Thoracic aorta (tissue), 2 donors: ENCODE data around the gene PSMD12. TPM values are rescaled to one million over a fixed set of nuclear protein-coding genes. Genes with fewer than 3 reads are reported as not detected.
"Not testable (repeated sequence)": the region's sequence is repeated elsewhere in the genome, so short reads cannot be mapped to it uniquely, and the experiment has no call there.

Source experiments
- ATAC-seq: fragments of 150-250 bp; one replicate; pipeline ENCODE4 v1.8.0; 2017; ENCODE audit warnings: low read depth; ENCODE audit not compliant: insufficient number of reproducible peaks, low FRiP score
- DNase-seq: peaks from one replicate; pipeline ENCODE4 v3.0.0-alpha.2; 2020; ENCODE audit warnings: low spot score
- H3K27ac ChIP-seq, 2 donors: fragments of 200-600 bp; sonication (generic); 1 replicate in 1 of 2; 2 replicates in 1 of 2; pipeline ENCODE4 v1.5.1; 2016; ENCODE audit warnings: mild to moderate bottlenecking in 2 of 2, moderate library complexity in 2 of 2
- H3K27me3 ChIP-seq: fragments of 200-600 bp; sonication (generic); replicated peaks from 2 replicates; pipeline ENCODE4 v1.6.0; 2016; ENCODE audit warnings: mild to moderate bottlenecking; ENCODE audit not compliant: insufficient read depth
- H3K36me3 ChIP-seq: fragments of 200-600 bp; sonication (generic); one replicate; pipeline ENCODE4 v1.5.1; 2016
- H3K4me1 ChIP-seq, 2 donors: fragments of 200-600 bp; sonication (generic); 1 replicate in 1 of 2; 2 replicates in 1 of 2; pipeline versions ENCODE4 v1.5.1 to v1.6.0; 2016; ENCODE audit warnings: low read depth in 2 of 2, mild to moderate bottlenecking in 1 of 2; ENCODE audit not compliant: control insufficient read depth in 1 of 2
- H3K4me3 ChIP-seq: fragments of 200-600 bp; sonication (generic); 2 replicates; pipeline ENCODE4 v1.5.1; 2016; ENCODE audit warnings: mild to moderate bottlenecking
- H3K9me3 ChIP-seq: fragments of 200-600 bp; sonication (generic); 2 replicates; pipeline ENCODE4 v1.5.1; 2016
- total RNA-seq, 2 donors: library from RNA; depleted of rRNA; stranded (reverse); fragments of >200 nt; gene quantifications; one replicate each; pipeline versions ENCODE4 v1.1.0 to v1.2.3, GENCODE V29; 2016
- TF ChIP-seq, protein P1 (sequence below): fragments of 200-600 bp; sonication (generic); IDR thresholded peaks from one replicate; pipeline ENCODE4 v1.5.1; 2019; ENCODE audit warnings: antibody characterized with exemption

The PSMD12 gene
- total RNA-seq, 2 donors from 2014 or later, result 18.3 to 29.5 TPM

GRCh38 chr17:67312265-67312664 lies 54.1 kb downstream of the PSMD12 start:
- H3K4me3 ChIP-seq, result no peak overlapping the region
- no peaks in the 10 kb centered on the region for H3K27me3 ChIP-seq
- H3K4me1 ChIP-seq, result no peaks in the 10 kb centered on the region
- TF ChIP-seq, protein P1, sequence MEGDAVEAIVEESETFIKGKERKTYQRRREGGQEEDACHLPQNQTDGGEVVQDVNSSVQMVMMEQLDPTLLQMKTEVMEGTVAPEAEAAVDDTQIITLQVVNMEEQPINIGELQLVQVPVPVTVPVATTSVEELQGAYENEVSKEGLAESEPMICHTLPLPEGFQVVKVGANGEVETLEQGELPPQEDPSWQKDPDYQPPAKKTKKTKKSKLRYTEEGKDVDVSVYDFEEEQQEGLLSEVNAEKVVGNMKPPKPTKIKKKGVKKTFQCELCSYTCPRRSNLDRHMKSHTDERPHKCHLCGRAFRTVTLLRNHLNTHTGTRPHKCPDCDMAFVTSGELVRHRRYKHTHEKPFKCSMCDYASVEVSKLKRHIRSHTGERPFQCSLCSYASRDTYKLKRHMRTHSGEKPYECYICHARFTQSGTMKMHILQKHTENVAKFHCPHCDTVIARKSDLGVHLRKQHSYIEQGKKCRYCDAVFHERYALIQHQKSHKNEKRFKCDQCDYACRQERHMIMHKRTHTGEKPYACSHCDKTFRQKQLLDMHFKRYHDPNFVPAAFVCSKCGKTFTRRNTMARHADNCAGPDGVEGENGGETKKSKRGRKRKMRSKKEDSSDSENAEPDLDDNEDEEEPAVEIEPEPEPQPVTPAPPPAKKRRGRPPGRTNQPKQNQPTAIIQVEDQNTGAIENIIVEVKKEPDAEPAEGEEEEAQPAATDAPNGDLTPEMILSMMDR, result no peak
- no peak overlapping the region for H3K27ac ChIP-seq
- no peaks in the 10 kb centered on the region for H3K36me3 ChIP-seq
- ATAC-seq (no peak), DNase-seq (no peak)
- no peaks in the 10 kb centered on the region for H3K9me3 ChIP-seq

DNA sequence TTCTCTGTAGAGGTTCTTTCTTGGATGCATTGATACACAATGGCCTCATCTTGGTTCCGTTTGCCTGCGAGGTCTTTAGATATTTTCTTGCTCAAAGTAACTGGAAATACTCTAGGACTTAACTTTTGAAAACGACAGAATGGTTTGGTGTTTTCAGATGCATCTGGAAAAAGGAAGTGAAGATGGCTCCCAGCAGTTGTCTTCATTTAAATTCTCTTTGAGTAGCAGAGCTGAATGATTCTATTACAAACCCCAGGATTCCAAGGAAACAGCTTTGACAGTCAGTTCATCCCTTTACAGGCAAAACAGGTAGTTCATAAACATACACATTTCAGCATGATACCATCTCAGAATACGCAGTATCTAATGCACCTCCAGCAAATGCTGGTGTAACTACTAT lies 54.8 kb downstream of the PSMD12 start:
- TF ChIP-seq, protein P1, result no peak
- DNase-seq, result no peak

GRCh38 chr17:67310406-67310805 lies 56.0 kb downstream of the PSMD12 start:
- Histone ChIP-seq H3K4me3 (no peak overlapping the region), H3K36me3 (no peaks in the 10 kb centered on the region), H3K9me3 (no peaks in the 10 kb centered on the region), H3K27me3 (no peaks in the 10 kb centered on the region), H3K27ac (no peak overlapping the region), H3K4me1 (no peaks in the 10 kb centered on the region)
- ATAC-seq (no peak), DNase-seq (no peak)
- TF ChIP-seq, protein P1, result no peak

More for the DNA sequence above, 54.8 kb downstream of the PSMD12 start:
- Histone ChIP-seq H3K27ac (no peak overlapping the region), H3K4me1 (no peaks in the 10 kb centered on the region), H3K9me3 (no peaks in the 10 kb centered on the region), H3K27me3 (no peaks in the 10 kb centered on the region), H3K36me3 (no peaks in the 10 kb centered on the region), H3K4me3 (no peak overlapping the region)
- ATAC-seq, result no peak

DNA sequence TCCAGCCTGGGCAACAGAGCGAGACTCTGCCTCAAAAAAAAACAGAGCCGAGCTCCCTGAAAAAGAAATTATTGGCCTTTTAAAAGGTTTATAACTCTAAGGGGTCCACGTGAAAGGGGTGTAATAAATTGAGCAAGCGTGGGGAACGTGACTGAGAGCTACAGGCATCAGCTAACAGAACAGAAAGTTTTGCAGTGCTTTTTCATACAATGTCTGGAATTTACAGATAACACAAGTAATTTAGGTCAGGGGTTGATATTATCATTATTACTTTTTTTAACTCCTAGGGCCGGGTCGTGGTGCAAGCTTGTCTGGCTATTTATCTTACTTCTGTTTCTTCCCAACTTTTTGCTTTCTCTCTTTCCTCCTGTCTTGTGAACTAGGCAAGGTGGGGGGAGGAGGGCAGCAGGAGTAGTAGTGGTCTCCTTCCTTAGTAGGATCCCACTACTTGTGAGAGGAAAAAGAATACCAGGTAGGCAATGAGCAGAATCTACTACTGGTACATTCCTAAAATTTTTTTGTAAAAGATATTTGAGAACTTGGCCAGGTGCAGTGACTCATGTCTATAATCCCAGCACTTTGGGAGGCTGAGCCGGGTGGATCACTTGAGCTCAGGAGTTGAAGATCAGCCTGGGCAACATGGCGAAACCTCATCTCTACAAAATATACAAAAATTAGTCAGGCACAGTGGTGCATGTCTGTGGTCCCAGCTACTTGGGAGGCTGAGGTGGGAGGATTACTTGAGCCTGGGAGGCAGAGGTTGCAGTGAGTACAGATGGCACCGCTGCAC lies 60.7 kb downstream of the PSMD12 start:
- not testable (repeated sequence) for H3K4me3 ChIP-seq, ATAC-seq, H3K9me3 ChIP-seq

GRCh38 chr17:67297454-67297960 lies 68.9 kb downstream of the PSMD12 start:
- Histone ChIP-seq H3K36me3 (no peaks in the 10 kb centered on the region), H3K4me1 (no peaks in the 10 kb centered on the region), H3K4me3 (no peak overlapping the region), H3K9me3 (no peaks in the 10 kb centered on the region), H3K27ac (no peak overlapping the region), H3K27me3 (no peaks in the 10 kb centered on the region)
- TF ChIP-seq, protein P1, result no peak
- ATAC-seq (no peak), DNase-seq (no peak)

More for the DNA sequence above, 60.7 kb downstream of the PSMD12 start:
- H3K4me1 ChIP-seq, H3K27me3 ChIP-seq, H3K27ac ChIP-seq, DNase-seq, H3K36me3 ChIP-seq: not testable (repeated sequence)
